Stimulated activated CD4-positive, alpha-beta T cell treated with anti-CD3 and anti-CD28 coated beads, Interleukin-1b, Interleukin-23, amount 100 ng/mL, for 48 hours (primary cell): Measurements from ENCODE around the gene ITPR2.
"Not testable (repeated sequence)": the region's sequence is repeated elsewhere in the genome, so short reads cannot be mapped to it uniquely, and the experiment has no call there.

Source experiments
- DNase-seq: peaks from one replicate; pipeline ENCODE4 v3.0.0-alpha.2; 2020

ITPR2 gene

DNA sequence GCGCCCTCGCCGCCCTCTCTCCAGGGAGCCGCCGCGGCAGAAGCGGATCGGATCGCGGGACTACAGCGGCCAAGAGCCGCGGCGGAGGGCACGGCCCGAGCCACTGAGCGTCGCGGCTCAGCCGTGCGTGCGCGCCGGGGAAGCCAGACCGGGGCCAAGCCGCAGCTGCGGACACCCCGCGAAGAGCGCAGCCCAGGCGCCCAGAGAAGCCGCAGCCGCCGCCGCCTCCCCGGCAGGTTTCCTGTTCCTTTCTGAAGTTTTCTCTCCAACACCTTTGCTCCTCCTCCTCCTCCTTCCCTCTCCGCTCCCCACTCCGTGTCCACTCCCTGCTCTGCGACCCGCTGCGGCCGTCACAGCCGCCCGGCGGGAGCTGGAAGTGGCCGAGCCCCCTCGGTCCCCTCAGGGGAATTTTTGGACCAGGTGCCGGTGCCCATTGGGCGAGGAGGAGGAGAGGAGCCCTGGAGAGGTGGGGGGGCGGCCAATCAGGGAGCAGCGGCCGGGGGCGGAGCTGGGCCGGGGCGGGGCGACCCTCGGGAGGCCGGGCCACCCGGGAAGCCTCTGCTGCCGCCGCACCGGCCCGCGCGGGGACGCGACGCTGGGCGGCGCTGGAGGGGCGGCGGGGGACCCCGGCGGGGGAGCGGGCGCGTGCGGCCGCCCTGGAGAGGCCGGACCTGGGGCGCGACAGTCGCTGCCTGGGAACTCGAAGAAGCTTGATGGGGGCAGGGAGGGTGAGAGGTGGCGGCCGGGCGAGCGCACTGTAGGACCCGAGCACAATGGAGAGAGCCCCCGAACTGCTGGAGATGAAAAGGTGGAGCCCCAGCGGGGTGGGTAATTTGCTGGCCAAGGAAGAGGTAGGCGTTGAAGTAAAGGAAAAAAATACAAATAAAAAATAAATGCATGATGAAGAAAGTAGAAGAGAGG, at the start of gene ITPR2:
Gene ITPR2, minus strand, starts transcription at position 373 of the 921 bp plus-strand sequence. CDS start 413 bp downstream, outside the sequence.
- peak; percentile 92 for DNase-seq

- no peak for DNase-seq
Measured at GRCh38 chr12:26880625-26881024, 47.6 kb upstream of the ITPR2 start.

GRCh38 chr12:26878661-26879119, 45.7 kb upstream of the ITPR2 start:
- DNase-seq, result no peak

DNA sequence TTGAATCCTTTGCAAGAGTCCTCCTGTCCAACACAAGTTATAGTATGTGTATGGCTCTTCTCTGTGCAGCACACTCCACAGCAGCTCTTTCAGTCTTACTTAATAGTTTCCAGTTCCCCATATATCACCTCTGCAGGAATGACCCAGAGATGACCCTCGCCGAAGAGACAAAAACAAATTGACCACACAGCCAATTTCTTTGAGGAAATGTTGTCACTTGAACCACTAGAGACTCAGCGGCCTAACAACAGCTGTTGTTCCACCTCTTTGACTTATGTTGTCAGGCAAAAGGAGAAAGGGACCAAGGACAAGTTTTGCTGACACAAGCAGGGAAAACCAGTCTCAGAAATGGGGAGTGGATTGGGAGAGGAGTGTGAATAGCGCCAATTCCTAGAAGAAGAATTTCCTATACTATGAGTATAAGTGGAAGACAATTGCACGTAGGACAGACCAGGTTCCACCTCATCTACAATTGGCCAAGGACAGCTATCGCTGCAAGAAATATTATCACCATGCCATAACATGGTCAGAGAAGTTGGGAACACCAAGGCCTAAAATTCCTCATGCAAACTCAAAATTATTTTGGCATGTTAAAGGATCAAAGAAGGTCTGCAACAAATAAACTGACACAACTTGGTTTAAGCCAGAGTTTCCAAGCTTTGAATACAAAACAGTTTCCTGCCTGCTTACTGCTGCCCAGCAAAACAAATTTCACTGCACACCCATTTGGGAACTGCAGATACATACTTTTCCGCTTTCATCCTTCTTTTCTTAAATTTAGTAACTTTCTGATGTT, 41.7 kb upstream of the ITPR2 start:
- DNase-seq, result no peak

GRCh38 chr12:26872625-26873024, 39.6 kb upstream of the ITPR2 start:
- no peak for DNase-seq

DNA sequence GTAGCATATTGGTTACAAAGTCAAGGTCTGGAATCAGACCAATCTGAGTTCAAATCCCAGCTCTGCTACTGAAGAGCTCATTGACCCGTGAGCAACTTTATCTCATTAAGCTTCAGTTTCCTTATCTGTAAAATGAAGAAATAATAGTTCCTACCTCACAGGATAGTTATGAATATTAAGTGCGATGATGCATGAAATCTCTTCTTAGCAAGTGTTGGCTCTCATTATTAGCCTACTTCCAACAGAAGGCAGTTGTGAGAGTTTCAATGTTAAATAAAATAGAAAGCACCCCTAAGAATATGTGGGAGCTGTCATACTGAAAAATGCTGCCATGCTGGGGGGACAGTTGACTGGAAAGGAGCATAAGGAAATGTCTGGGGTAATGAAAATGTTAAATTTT, 39.0 kb upstream of the ITPR2 start:
- DNase-seq, result no peak

GRCh38 chr12:26870491-26871419, 37.8 kb upstream of the ITPR2 start:
- DNase-seq, result no peak

DNA sequence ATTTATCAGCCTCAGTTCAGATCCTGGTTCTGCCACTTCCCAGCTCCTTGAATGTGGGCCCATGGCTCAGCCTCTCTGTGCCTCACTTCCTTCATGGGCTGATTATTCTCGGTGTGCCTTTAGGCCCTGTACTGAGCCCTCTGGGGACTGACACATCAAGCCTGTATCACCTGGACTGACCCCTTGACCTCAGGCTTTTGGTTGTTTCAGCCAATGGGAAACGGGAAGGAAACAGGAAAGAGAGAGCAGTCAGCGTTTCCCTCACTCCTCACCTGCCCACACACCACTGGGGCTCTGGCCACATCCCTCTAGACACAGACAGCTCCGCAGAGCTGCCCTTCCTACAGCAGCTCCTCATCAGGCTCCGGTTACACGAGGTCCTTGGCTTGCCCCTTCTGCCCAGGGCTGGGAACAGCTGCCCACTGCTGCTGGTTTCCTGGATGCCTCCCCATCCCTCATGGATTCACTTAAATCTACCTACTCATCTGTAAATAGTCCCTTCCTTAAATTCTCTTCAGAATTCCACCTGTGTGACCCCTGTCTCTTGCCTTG, 37.0 kb upstream of the ITPR2 start:
- DNase-seq, result no peak

DNA sequence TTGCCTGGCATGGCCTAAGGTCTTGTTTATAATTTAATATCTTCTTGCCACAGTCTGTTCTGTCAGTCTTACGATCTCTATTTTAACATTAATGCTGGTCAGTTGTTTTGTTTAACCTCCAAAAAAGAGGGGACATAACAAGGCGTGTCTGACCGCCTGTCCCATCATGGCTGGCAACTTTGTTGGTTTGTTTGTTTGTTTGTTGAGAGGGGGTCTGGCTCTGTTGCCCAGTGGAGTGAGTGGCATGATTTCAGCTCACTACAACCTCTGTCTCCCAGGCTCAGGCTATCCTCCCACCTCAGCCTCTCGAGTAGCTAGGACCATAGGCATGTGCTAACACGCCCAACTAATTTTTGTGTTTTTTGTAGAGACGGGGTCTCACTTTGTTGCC, 36.1 kb upstream of the ITPR2 start:
- DNase-seq, result no peak

DNA sequence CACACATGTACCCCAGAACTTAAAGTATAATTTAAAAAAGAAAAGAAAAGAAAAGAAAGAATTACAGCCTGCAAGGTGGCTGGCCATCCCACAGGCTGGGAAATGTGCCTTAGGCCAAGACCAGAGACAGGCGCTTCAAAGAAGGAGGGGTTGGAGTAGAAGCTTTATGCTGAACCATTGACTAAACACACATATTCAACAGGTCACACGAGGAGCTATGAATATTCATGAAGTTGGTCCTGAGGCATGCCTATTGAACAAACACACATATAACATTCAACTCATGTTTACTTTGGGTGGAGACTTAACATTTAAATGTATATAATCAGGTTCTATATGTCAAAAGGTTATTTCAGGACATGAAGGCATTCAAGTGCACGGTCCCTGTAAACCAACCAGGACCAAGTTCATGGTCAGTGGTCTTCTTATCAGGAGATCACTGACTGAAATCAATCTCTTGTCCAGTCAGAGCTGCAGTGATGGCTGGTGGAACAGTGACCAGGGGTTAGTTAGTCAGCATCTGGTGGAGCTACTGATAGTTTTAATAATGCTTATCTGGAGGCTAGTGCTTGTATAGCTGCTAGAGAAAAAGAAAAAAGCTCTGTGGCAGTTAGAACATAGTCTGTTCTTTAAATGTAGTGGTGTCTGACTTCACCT, 35.6 kb upstream of the ITPR2 start:
- no peak for DNase-seq

- no peak for DNase-seq
Measured at GRCh38 chr12:26867080-26867479, 34.1 kb upstream of the ITPR2 start.

DNA sequence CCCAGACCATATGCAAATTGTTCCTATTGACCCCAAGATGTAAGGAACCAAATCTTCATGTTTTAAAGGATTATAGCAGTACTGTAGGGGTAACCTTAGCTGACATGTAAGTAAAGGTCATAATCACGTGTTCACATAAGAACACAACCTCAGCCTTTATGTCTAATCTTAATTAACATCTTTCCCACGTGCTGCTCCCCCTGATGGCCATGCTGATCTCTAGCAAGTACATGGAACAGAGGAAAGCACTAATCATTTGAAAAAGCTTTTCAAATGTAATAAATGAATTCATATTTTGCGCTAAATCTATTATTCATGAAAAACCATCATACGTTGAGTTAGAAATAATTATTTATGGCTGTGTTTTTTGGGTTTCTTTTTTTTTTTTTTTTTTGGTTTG, 30.5 kb upstream of the ITPR2 start:
- no peak for DNase-seq

GRCh38 chr12:26862787-26863186, 29.8 kb upstream of the ITPR2 start:
- not testable (repeated sequence) for DNase-seq

DNA sequence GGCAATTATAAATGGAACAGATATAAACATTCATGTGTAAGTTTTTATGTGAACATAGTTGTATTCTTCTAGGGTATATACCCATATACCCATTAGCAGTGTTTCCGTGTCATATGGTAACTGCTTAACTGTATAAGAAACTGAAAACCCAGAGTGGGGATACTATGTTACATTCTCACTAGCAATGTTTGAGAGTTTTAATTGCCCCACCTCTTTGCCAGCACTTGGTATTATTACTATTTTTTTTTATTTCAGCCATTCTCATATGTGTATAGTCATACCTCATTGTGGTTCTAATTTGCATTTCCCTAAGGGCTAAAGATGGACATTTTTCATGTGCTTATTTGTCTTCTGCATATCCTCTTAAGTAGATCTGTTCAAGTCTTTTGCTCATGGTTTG, 28.7 kb upstream of the ITPR2 start:
- no peak for DNase-seq

- no peak for DNase-seq
Measured at GRCh38 chr12:26857465-26858176, 24.6 kb upstream of the ITPR2 start.

- no peak for DNase-seq
Measured at GRCh38 chr12:26855337-26855736, 22.3 kb upstream of the ITPR2 start.

DNA sequence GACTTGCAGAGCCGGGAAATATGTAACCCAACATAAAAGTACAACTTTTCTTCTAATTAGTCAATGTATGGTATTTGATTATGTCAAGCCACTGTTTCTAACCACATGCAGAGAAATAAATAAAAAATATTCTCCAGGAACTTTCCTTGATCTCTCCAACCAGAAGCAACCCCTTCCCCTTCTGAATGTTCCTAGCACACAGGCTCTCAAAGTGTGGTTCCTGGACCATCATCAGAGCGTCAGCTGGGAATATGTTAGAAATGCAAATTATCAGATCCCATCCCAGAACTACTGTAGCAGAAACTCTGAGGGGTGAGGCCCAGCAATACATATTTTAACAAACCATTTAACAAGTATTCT, 21.0 kb upstream of the ITPR2 start:
- DNase-seq, result no peak

GRCh38 chr12:26853303-26854030, 20.5 kb upstream of the ITPR2 start:
- peak; percentile 64 for DNase-seq

- no peak for DNase-seq
Measured at GRCh38 chr12:26851031-26851809, 18.2 kb upstream of the ITPR2 start.
